GM23248 (cell line): Measurements from ENCODE around the gene CIDEB.

Source experiments
- EZH2 ChIP-seq: fragments of 200-600 bp; sonication (generic); IDR thresholded peaks from 2 replicates; pipeline ENCODE4 v1.6.1; 2018; ENCODE audit warnings: antibody characterized with exemption, mild to moderate bottlenecking; ENCODE audit not compliant: insufficient read depth, poor library complexity, severe bottlenecking
- EZH2phosphoT487 ChIP-seq: fragments of 200-600 bp; sonication (generic); IDR thresholded peaks from 2 replicates; pipeline ENCODE4 v1.6.1; 2018; ENCODE audit warnings: antibody characterized with exemption, moderate library complexity, mild to moderate bottlenecking, low read depth; ENCODE audit not compliant: insufficient read depth

DNA sequence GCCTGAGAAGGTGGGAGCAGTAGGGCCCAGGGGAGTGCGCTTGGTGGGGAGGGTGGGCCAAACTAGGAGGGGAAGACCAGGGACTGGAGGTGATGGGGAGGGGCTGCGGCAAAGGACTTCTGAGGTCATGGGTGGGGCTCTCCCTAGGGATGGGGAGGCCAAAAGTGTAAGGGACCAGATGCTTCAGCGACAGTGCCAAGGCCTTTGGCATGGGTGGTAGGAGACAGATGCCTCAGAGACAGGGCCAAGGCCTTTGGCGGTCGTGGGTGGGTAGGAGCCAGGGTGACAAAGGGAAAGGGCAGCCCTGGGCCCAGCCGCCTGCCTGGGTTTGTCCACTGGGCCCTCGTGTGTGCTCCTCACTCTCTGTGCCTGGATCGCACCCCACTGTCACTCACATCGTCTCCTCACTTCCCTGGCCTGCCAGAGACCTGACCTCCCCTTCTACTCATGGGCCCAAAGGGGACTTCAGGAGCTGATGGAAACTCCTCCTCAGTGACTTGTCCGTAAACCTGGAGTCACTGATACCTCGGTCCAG is 23.2 kb downstream of the CIDEB start:
- TF ChIP-seq EZH2 (no peak), EZH2phosphoT487 (no peak)
